ENCODE data around the gene BMAL2.

DNA sequence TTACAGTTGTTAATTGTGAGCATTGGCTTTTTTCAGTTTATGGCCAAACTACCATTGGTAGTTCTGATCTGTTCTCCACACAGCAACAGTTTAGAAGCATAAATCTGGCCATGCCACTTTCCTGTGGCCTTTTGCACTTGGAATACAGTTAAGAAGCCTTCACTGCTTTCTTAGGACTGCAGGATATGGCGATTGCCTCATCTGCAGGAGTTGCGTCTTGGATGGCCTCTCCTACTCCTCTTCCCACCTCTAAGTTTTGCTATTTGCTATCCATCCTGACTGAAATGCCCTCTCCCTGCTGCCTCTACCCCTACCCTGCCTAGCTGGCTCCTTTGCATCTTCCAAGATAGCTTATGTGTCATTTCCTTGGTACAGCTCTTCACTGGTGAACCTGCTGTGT lies 12.8 kb upstream of the BMAL2 start:
- TF ChIP-seq, protein P1, sequence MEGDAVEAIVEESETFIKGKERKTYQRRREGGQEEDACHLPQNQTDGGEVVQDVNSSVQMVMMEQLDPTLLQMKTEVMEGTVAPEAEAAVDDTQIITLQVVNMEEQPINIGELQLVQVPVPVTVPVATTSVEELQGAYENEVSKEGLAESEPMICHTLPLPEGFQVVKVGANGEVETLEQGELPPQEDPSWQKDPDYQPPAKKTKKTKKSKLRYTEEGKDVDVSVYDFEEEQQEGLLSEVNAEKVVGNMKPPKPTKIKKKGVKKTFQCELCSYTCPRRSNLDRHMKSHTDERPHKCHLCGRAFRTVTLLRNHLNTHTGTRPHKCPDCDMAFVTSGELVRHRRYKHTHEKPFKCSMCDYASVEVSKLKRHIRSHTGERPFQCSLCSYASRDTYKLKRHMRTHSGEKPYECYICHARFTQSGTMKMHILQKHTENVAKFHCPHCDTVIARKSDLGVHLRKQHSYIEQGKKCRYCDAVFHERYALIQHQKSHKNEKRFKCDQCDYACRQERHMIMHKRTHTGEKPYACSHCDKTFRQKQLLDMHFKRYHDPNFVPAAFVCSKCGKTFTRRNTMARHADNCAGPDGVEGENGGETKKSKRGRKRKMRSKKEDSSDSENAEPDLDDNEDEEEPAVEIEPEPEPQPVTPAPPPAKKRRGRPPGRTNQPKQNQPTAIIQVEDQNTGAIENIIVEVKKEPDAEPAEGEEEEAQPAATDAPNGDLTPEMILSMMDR (conservative IDR thresholded peaks at IDR 0.05; ENCODE audit: low read depth in 2 of 2): no peak
- TF ChIP-seq, protein P2, sequence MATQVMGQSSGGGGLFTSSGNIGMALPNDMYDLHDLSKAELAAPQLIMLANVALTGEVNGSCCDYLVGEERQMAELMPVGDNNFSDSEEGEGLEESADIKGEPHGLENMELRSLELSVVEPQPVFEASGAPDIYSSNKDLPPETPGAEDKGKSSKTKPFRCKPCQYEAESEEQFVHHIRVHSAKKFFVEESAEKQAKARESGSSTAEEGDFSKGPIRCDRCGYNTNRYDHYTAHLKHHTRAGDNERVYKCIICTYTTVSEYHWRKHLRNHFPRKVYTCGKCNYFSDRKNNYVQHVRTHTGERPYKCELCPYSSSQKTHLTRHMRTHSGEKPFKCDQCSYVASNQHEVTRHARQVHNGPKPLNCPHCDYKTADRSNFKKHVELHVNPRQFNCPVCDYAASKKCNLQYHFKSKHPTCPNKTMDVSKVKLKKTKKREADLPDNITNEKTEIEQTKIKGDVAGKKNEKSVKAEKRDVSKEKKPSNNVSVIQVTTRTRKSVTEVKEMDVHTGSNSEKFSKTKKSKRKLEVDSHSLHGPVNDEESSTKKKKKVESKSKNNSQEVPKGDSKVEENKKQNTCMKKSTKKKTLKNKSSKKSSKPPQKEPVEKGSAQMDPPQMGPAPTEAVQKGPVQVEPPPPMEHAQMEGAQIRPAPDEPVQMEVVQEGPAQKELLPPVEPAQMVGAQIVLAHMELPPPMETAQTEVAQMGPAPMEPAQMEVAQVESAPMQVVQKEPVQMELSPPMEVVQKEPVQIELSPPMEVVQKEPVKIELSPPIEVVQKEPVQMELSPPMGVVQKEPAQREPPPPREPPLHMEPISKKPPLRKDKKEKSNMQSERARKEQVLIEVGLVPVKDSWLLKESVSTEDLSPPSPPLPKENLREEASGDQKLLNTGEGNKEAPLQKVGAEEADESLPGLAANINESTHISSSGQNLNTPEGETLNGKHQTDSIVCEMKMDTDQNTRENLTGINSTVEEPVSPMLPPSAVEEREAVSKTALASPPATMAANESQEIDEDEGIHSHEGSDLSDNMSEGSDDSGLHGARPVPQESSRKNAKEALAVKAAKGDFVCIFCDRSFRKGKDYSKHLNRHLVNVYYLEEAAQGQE (IDR thresholded peaks at IDR 0.05; ENCODE audit: unreplicated experiment): no peak
- TF ChIP-seq EZH2phosphoT487 (IDR thresholded peaks at IDR 0.05; ENCODE audit: unreplicated experiment): no peak
- no peak for TF ChIP-seq EZH2 (IDR thresholded peaks at IDR 0.05; ENCODE audit: low read depth, unreplicated experiment)
- no peak for TF ChIP-seq JUNB (IDR thresholded peaks at IDR 0.05; ENCODE audit: unreplicated experiment)
- no peak for TF ChIP-seq POLR2AphosphoS5 (IDR thresholded peaks at IDR 0.05; ENCODE audit: low read depth)
- no peak for TF ChIP-seq NANOG (IDR thresholded peaks at IDR 0.05; ENCODE audit: borderline replicate concordance)
- no peak for TF ChIP-seq CREB1 (CRISPR knock-in tag; IDR thresholded peaks at IDR 0.05; ENCODE audit: low read depth)
- no peak for TF ChIP-seq STAT1 (IDR thresholded peaks at IDR 0.05; ENCODE audit: unreplicated experiment)
- TF ChIP-seq, protein P3, sequence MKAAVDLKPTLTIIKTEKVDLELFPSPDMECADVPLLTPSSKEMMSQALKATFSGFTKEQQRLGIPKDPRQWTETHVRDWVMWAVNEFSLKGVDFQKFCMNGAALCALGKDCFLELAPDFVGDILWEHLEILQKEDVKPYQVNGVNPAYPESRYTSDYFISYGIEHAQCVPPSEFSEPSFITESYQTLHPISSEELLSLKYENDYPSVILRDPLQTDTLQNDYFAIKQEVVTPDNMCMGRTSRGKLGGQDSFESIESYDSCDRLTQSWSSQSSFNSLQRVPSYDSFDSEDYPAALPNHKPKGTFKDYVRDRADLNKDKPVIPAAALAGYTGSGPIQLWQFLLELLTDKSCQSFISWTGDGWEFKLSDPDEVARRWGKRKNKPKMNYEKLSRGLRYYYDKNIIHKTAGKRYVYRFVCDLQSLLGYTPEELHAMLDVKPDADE (IDR thresholded peaks at IDR 0.05): no peak
- TF ChIP-seq ZNF114 (CRISPR knock-in tag; IDR thresholded peaks at IDR 0.05): no peak
- no peak for TF ChIP-seq ZNF331 (CRISPR knock-in tag; IDR thresholded peaks at IDR 0.05; ENCODE audit: low read depth)
- no peak for TF ChIP-seq ZNF462 (CRISPR knock-in tag; IDR thresholded peaks at IDR 0.05)
